Endodermal cell (in vitro differentiated cells): ENCODE measurements around the gene CFAP57. TPM values are rescaled to one million over a fixed set of nuclear protein-coding genes. Genes with fewer than 3 reads are reported as not detected.

ENCODE experiments used
- DNase-seq: peaks from one replicate; pipeline ENCODE4 v3.0.0-alpha.2; 2017
- H3K27ac ChIP-seq: 2 replicates; pipeline ENCODE4 v1.5.1; 2013; ENCODE audit warnings: mild to moderate bottlenecking, low read depth, low read length, moderate library complexity
- H3K27me3 ChIP-seq: 2 replicates; pipeline ENCODE4 v1.6.1; 2013; ENCODE audit warnings: mild to moderate bottlenecking, low read length, moderate library complexity; ENCODE audit not compliant: insufficient read depth, control insufficient read depth, poor library complexity, severe bottlenecking
- H3K36me3 ChIP-seq: 2 replicates; pipeline ENCODE4 v1.7.0; 2013; ENCODE audit warnings: mild to moderate bottlenecking, low read length, moderate library complexity; ENCODE audit not compliant: control insufficient read depth, insufficient read depth
- H3K4me1 ChIP-seq: one replicate; pipeline ENCODE4 v1.7.0; 2013; ENCODE audit warnings: low read length; ENCODE audit not compliant: control insufficient read depth, insufficient read depth
- H3K4me3 ChIP-seq: 2 replicates; pipeline ENCODE4 v1.5.1; 2013; ENCODE audit warnings: mild to moderate bottlenecking, low read length, moderate library complexity
- H3K9ac ChIP-seq: 2 replicates; pipeline ENCODE4 v1.6.1; 2013; ENCODE audit warnings: mild to moderate bottlenecking, low read length, moderate library complexity; ENCODE audit not compliant: poor library complexity, severe bottlenecking; ENCODE audit errors: extremely low read depth
- H3K9me3 ChIP-seq: 2 replicates; pipeline ENCODE4 v1.6.1; 2013; ENCODE audit warnings: mild to moderate bottlenecking, low read length, moderate library complexity; ENCODE audit not compliant: control insufficient read depth
- H3K27ac Mint-ChIP-seq: 2 replicates; pipeline ENCODE4 v1.8.0; 2020; ENCODE audit warnings: mixed read lengths
- H3K27me3 Mint-ChIP-seq: 2 replicates; pipeline ENCODE4 v1.8.0; 2021; ENCODE audit warnings: mild to moderate bottlenecking, mixed read lengths; ENCODE audit not compliant: insufficient read depth
- H3K36me3 Mint-ChIP-seq: 2 replicates; pipeline ENCODE4 v1.8.0; 2020; ENCODE audit warnings: low read depth, mixed read lengths
- H3K4me1 Mint-ChIP-seq: 2 replicates; pipeline ENCODE4 v1.8.0; 2020; ENCODE audit warnings: mixed read lengths
- H3K4me3 Mint-ChIP-seq: 2 replicates; pipeline ENCODE4 v1.8.0; 2020; ENCODE audit warnings: mild to moderate bottlenecking, moderate library complexity, mixed read lengths
- H3K9me3 Mint-ChIP-seq: 2 replicates; pipeline ENCODE4 v1.8.0; 2020; ENCODE audit warnings: mild to moderate bottlenecking, mixed read lengths
- WGBS, 2 experiments: methylation state at CpG; one replicate each; pipeline versions ENCODE4 v1.1.5 to v1.1.7; 2013; ENCODE audit warnings: missing lambda C conversion rate in 2 of 2, mixed read lengths in 1 of 2; ENCODE audit not compliant: insufficient coverage in 1 of 2, insufficient read length in 1 of 2; 5-methylcytosine and 5-hydroxymethylcytosine counted together
- total RNA-seq, 2 donors: library from RNA; stranded (reverse); fragmentation: NEBNext Ultra II Directional in 1 of 2; extraction: Animal tissue kit (Norgen Biotek cat#: 25700) in 1 of 2; gene quantifications; 2 replicates in 1 of 2; 3 replicates in 1 of 2; pipeline ENCODE4 v1.2.1, GENCODE V29; 2021
- TF ChIP-seq, protein P1 (sequence below): fragments of 200-600 bp; sonication (generic); conservative IDR thresholded peaks from 2 replicates; pipeline ENCODE4 v1.5.0; 2021; ENCODE audit warnings: antibody characterized with exemption, mild to moderate bottlenecking

Gene CFAP57
- total RNA-seq, 2 donors from 2014 or later = 0.82 to 0.90 TPM

- no peak overlapping the region for H3K27ac Mint-ChIP-seq
Observed at GRCh38 chr1:43203859-43204258, 31.7 kb downstream of the CFAP57 start.

GRCh38 chr1:43204394-43204793, 32.3 kb downstream of the CFAP57 start:
- H3K4me3 Mint-ChIP-seq = no peak overlapping the region
- H3K27ac Mint-ChIP-seq = no peak overlapping the region
- Histone ChIP-seq H3K9me3 (peaks cover 4% of the 10 kb centered on the region), H3K4me1 (peaks cover 5% of the 10 kb centered on the region), H3K4me3 (no peak overlapping the region), H3K9ac (no peak overlapping the region), H3K27ac (no peak overlapping the region), H3K27me3 (no peaks in the 10 kb centered on the region), H3K36me3 (no peaks in the 10 kb centered on the region)
- 73% methylated on average over 1 of the region's 1 CpG; no CpG with 5 or more reads in 1 of the 2 experiments for WGBS, 2 experiments
- H3K27me3 Mint-ChIP-seq = no peaks in the 10 kb centered on the region
- H3K36me3 Mint-ChIP-seq = no peaks in the 10 kb centered on the region
- H3K9me3 Mint-ChIP-seq = peaks cover 9% of the 10 kb centered on the region
- H3K4me1 Mint-ChIP-seq = peaks cover 10% of the 10 kb centered on the region
- TF ChIP-seq, protein P1, sequence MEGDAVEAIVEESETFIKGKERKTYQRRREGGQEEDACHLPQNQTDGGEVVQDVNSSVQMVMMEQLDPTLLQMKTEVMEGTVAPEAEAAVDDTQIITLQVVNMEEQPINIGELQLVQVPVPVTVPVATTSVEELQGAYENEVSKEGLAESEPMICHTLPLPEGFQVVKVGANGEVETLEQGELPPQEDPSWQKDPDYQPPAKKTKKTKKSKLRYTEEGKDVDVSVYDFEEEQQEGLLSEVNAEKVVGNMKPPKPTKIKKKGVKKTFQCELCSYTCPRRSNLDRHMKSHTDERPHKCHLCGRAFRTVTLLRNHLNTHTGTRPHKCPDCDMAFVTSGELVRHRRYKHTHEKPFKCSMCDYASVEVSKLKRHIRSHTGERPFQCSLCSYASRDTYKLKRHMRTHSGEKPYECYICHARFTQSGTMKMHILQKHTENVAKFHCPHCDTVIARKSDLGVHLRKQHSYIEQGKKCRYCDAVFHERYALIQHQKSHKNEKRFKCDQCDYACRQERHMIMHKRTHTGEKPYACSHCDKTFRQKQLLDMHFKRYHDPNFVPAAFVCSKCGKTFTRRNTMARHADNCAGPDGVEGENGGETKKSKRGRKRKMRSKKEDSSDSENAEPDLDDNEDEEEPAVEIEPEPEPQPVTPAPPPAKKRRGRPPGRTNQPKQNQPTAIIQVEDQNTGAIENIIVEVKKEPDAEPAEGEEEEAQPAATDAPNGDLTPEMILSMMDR = no peak
- DNase-seq = no peak

More at GRCh38 chr1:43203859-43204258, 31.7 kb downstream of the CFAP57 start:
- Mint-ChIP-seq H3K27me3 (no peaks in the 10 kb centered on the region), H3K4me1 (peaks cover 10% of the 10 kb centered on the region), H3K36me3 (no peaks in the 10 kb centered on the region), H3K4me3 (no peak overlapping the region), H3K9me3 (peaks cover 9% of the 10 kb centered on the region)
- Histone ChIP-seq H3K4me3 (no peak overlapping the region), H3K9me3 (peaks cover 4% of the 10 kb centered on the region), H3K27ac (no peak overlapping the region), H3K9ac (no peak overlapping the region), H3K36me3 (no peaks in the 10 kb centered on the region), H3K4me1 (peaks cover 5% of the 10 kb centered on the region), H3K27me3 (no peaks in the 10 kb centered on the region)
- 100% methylated on average over 1 to 3 of the region's 3 CpGs for WGBS, 2 experiments
- TF ChIP-seq, protein P1 = no peak
- DNase-seq = no peak

- H3K27ac Mint-ChIP-seq = no peak overlapping the region
- no peaks in the 10 kb centered on the region for H3K27me3 Mint-ChIP-seq
- Histone ChIP-seq H3K9ac (no peak overlapping the region), H3K36me3 (no peaks in the 10 kb centered on the region), H3K27me3 (no peaks in the 10 kb centered on the region), H3K4me3 (no peak overlapping the region), H3K4me1 (peaks cover 5% of the 10 kb centered on the region), H3K27ac (no peak overlapping the region), H3K9me3 (peaks cover 4% of the 10 kb centered on the region)
- WGBS, 2 experiments = 93 to 96% methylated on average over 3 to 4 of the region's 4 CpGs
- H3K9me3 Mint-ChIP-seq = peaks cover 9% of the 10 kb centered on the region
- H3K36me3 Mint-ChIP-seq = no peaks in the 10 kb centered on the region
- TF ChIP-seq, protein P1 = no peak
- H3K4me3 Mint-ChIP-seq = no peak overlapping the region
- DNase-seq = no peak
- H3K4me1 Mint-ChIP-seq = peaks cover 10% of the 10 kb centered on the region
Observed at GRCh38 chr1:43205671-43206070, 33.5 kb downstream of the CFAP57 start.
